SU-DHL-6 (cell line): Measurements from ENCODE around the gene SOBP.

ENCODE experiments used
- H2AFZ ChIP-seq: fragments of 200-600 bp; sonication (generic); 2 replicates; pipeline ENCODE4 v1.6.1; 2014; ENCODE audit warnings: low read depth, mild to moderate bottlenecking, moderate library complexity, mixed read lengths, antibody characterized with exemption, low read length; ENCODE audit not compliant: severe bottlenecking
- H3F3A ChIP-seq: fragments of 200-600 bp; shearing (Covaris generic); 2 replicates; pipeline ENCODE4 v1.6.0; 2016; ENCODE audit warnings: antibody characterized with exemption, mild to moderate bottlenecking; ENCODE audit not compliant: insufficient read depth
- H3K27ac ChIP-seq: fragments of 200-600 bp; sonication (generic); 2 replicates; pipeline ENCODE4 v1.5.1; 2016; ENCODE audit warnings: low read depth, mild to moderate bottlenecking, low read length, moderate library complexity, mixed read lengths
- H3K27me3 ChIP-seq: fragments of 200-600 bp; sonication (generic), shearing (Covaris generic); 2 replicates; pipeline ENCODE4 v1.6.0; 2014; ENCODE audit warnings: mild to moderate bottlenecking, low read length
- H3K36me3 ChIP-seq: fragments of 200-600 bp; sonication (generic); 2 replicates; pipeline ENCODE4 v1.6.1; 2014; ENCODE audit warnings: mild to moderate bottlenecking, low read length, mixed read lengths
- H3K4me2 ChIP-seq: fragments of 300-600, 200-600 bp; shearing (Covaris generic), sonication (generic); 2 replicates; pipeline ENCODE4 v1.6.0; 2014; ENCODE audit warnings: low read length, low read depth, mild to moderate bottlenecking; ENCODE audit not compliant: poor library complexity, severe bottlenecking
- H3K4me3 ChIP-seq: fragments of 200-600 bp; sonication (generic); 2 replicates; pipeline ENCODE4 v1.5.1; 2014; ENCODE audit warnings: antibody characterized with exemption, low read length, mild to moderate bottlenecking, mixed read lengths; ENCODE audit not compliant: insufficient read depth, poor library complexity, severe bottlenecking
- H3K79me2 ChIP-seq: fragments of 200-600 bp; sonication (generic); 2 replicates; pipeline ENCODE4 v1.6.1; 2014; ENCODE audit warnings: mild to moderate bottlenecking, low read length, moderate library complexity; ENCODE audit not compliant: insufficient read depth
- H3K9ac ChIP-seq: fragments of 200-600 bp; sonication (generic); 2 replicates; pipeline ENCODE4 v1.7.0; 2014; ENCODE audit warnings: mild to moderate bottlenecking, low read length
- H3K9me2 ChIP-seq: fragments of 200-600 bp; sonication (generic); replicated peaks from 2 replicates; pipeline ENCODE4 v1.6.1; 2014; ENCODE audit warnings: low read length; ENCODE audit not compliant: insufficient read depth
- H3K9me3 ChIP-seq: fragments of 200-600 bp; sonication (generic); 2 replicates; pipeline ENCODE4 v1.6.1; 2014; ENCODE audit warnings: low read length, mixed read lengths; ENCODE audit not compliant: insufficient read depth
- H4K20me1 ChIP-seq: fragments of 200-600 bp; sonication (generic); 2 replicates; pipeline ENCODE4 v1.6.1; 2014; ENCODE audit warnings: low read depth, mild to moderate bottlenecking, antibody characterized with exemption, low read length, moderate library complexity, mixed read lengths
- CTCF ChIP-seq: fragments of 200-600 bp; sonication (generic); IDR thresholded peaks from one replicate; pipeline ENCODE4 v1.5.1; 2017; ENCODE audit warnings: antibody characterized with exemption, mild to moderate bottlenecking, low read length, moderate library complexity; ENCODE audit not compliant: insufficient read depth, poor library complexity, severe bottlenecking
- EZH2phosphoT487 ChIP-seq: fragments of 200-600 bp; sonication (generic), shearing (Covaris generic); conservative IDR thresholded peaks from 2 replicates; pipeline ENCODE4 v1.6.1; 2018; ENCODE audit warnings: mild to moderate bottlenecking, antibody characterized with exemption, low read length, moderate library complexity, mixed read lengths

Gene SOBP

GRCh38 chr6:107592806-107593205, 102.9 kb downstream of the SOBP start:
- H3K9me2 ChIP-seq, result no peaks in the 10 kb centered on the region
- no peak overlapping the region for H3K27ac ChIP-seq
- no peaks in the 10 kb centered on the region for H3K9me3 ChIP-seq
- no peak overlapping the region for H2AFZ ChIP-seq
- H3K79me2 ChIP-seq, result no peaks in the 10 kb centered on the region
- H3K4me2 ChIP-seq, result no peak overlapping the region
- no peaks in the 10 kb centered on the region for H3K27me3 ChIP-seq
- no peak overlapping the region for H3K9ac ChIP-seq
- no peaks in the 10 kb centered on the region for H3F3A ChIP-seq
- TF ChIP-seq EZH2phosphoT487, result no peak
- no peak overlapping the region for H3K4me3 ChIP-seq
- H4K20me1 ChIP-seq, result no peaks in the 10 kb centered on the region
- peaks cover 2% of the 10 kb centered on the region; the same call in 1 of the 2 replicates for H3K36me3 ChIP-seq

- H3K9me2 ChIP-seq, result no peaks in the 10 kb centered on the region
- H3K79me2 ChIP-seq, result no peaks in the 10 kb centered on the region
- no peaks in the 10 kb centered on the region for H4K20me1 ChIP-seq
- H3K9me3 ChIP-seq, result no peaks in the 10 kb centered on the region
- no peaks in the 10 kb centered on the region; the same call in 1 of the 2 replicates for H3F3A ChIP-seq
- H3K4me3 ChIP-seq, result no peak overlapping the region
- no peaks in the 10 kb centered on the region for H3K27me3 ChIP-seq
- H3K9ac ChIP-seq, result no peak overlapping the region
- H3K36me3 ChIP-seq, result no peaks in the 10 kb centered on the region; the same call in 1 of the 2 replicates
- no peak overlapping the region for H3K4me2 ChIP-seq
- H2AFZ ChIP-seq, result no peak overlapping the region
- no peak for TF ChIP-seq CTCF
- no peak for TF ChIP-seq EZH2phosphoT487
- no peak overlapping the region for H3K27ac ChIP-seq
Measured at GRCh38 chr6:107594736-107595135, 104.8 kb downstream of the SOBP start.

GRCh38 chr6:107598091-107598490, 108.2 kb downstream of the SOBP start:
- H3K27ac ChIP-seq, result no peak overlapping the region
- TF ChIP-seq EZH2phosphoT487 (no peak), CTCF (no peak)
- no peaks in the 10 kb centered on the region; the same call in 1 of the 2 replicates for H3F3A ChIP-seq
- H3K9ac ChIP-seq, result no peak overlapping the region
- no peaks in the 10 kb centered on the region; the same call in 1 of the 2 replicates for H3K36me3 ChIP-seq
- H3K4me3 ChIP-seq, result no peak overlapping the region
- H3K79me2 ChIP-seq, result no peaks in the 10 kb centered on the region
- H2AFZ ChIP-seq, result no peak overlapping the region
- H3K27me3 ChIP-seq, result no peaks in the 10 kb centered on the region
- H4K20me1 ChIP-seq, result no peaks in the 10 kb centered on the region
- H3K9me2 ChIP-seq, result no peaks in the 10 kb centered on the region
- no peak overlapping the region for H3K4me2 ChIP-seq
- H3K9me3 ChIP-seq, result no peaks in the 10 kb centered on the region

- Histone ChIP-seq H3K27me3 (no peaks in the 10 kb centered on the region), H3K9me2 (no peaks in the 10 kb centered on the region), H3K9me3 (no peaks in the 10 kb centered on the region), H3K79me2 (no peaks in the 10 kb centered on the region), H3F3A (no peaks in the 10 kb centered on the region; the same call in 1 of the 2 replicates), H2AFZ (no peak overlapping the region), H3K4me2 (no peak overlapping the region), H3K27ac (no peak overlapping the region), H4K20me1 (no peaks in the 10 kb centered on the region), H3K4me3 (no peak overlapping the region), H3K36me3 (no peaks in the 10 kb centered on the region; the same call in 1 of the 2 replicates), H3K9ac (no peak overlapping the region)
- TF ChIP-seq CTCF (no peak), EZH2phosphoT487 (no peak)
Measured at GRCh38 chr6:107599043-107599442, 109.1 kb downstream of the SOBP start.
